Gastroesophageal sphincter (tissue), 4 donors: ENCODE results near the gene LTBP2. TPM values are rescaled to one million over a fixed set of nuclear protein-coding genes. Genes with fewer than 3 reads are reported as not detected.

Source experiments
- ATAC-seq: fragments of 150-250 bp; one replicate; pipeline ENCODE4 v1.9.1; 2016; ENCODE audit warnings: mild to moderate bottlenecking, moderate library complexity
- H3K27ac ChIP-seq, 4 donors: fragments of 200-600 bp; sonication (generic) in 3 of 4; 1 replicate in 3 of 4; 2 replicates in 1 of 4; pipeline ENCODE4 v1.5.1; 2016 to 2019
- H3K27me3 ChIP-seq: fragments of 200-600 bp; sonication (generic); one replicate; pipeline ENCODE4 v1.5.1; 2019
- H3K36me3 ChIP-seq, 2 donors: fragments of 200-600 bp; sonication (generic); one replicate each; pipeline ENCODE4 v1.5.1; 2019; ENCODE audit warnings: control low read depth in 1 of 2
- H3K4me1 ChIP-seq, 3 donors: fragments of 200-600 bp; sonication (generic); 1 replicate in 2 of 3; 2 replicates in 1 of 3; pipeline ENCODE4 v1.5.1; 2016 to 2019; ENCODE audit warnings: control low read depth in 2 of 3
- H3K4me3 ChIP-seq, 2 donors: fragments of 200-600 bp; sonication (generic); one replicate each; pipeline ENCODE4 v1.5.1; 2019; ENCODE audit warnings: mild to moderate bottlenecking in 1 of 2, moderate library complexity in 1 of 2
- H3K9me3 ChIP-seq, 3 donors: fragments of 200-600 bp; sonication (generic); one replicate each; pipeline ENCODE4 v1.5.1; 2017 to 2019; ENCODE audit warnings: control low read depth in 2 of 3
- CTCF ChIP-seq, 4 experiments: fragments of 200-600 bp in 2 of 4; fragments of 450-650 bp in 2 of 4; sonication (generic) in 1 of 4; IDR thresholded peaks; one replicate each; pipeline ENCODE4 v1.5.1; 2017 to 2019; ENCODE audit warnings: antibody characterized with exemption in 4 of 4, mild to moderate bottlenecking in 2 of 4, moderate library complexity in 2 of 4
- EP300 ChIP-seq: sonication (generic); formaldehyde crosslinking; IDR thresholded peaks from one replicate; pipeline ENCODE4 v1.6.1; 2017; ENCODE audit warnings: antibody characterized with exemption, mild to moderate bottlenecking
- POLR2A ChIP-seq, 2 donors: fragments of 450-650 bp; IDR thresholded peaks; one replicate each; pipeline ENCODE4 v1.6.1; 2017; ENCODE audit warnings: antibody characterized with exemption in 2 of 2, mild to moderate bottlenecking in 2 of 2, moderate library complexity in 1 of 2
- POLR2AphosphoS5 ChIP-seq: sonication (generic); formaldehyde crosslinking; IDR thresholded peaks from one replicate; pipeline ENCODE4 v1.6.1; 2017; ENCODE audit warnings: antibody characterized with exemption
- WGBS, 2 donors: methylation state at CpG; one replicate each; pipeline ENCODE4 v1.1.5; 2018; ENCODE audit warnings: low coverage in 1 of 2; 5-methylcytosine and 5-hydroxymethylcytosine counted together
- total RNA-seq, 4 donors: library from RNA; depleted of rRNA; stranded (reverse); fragments of >200 nt; gene quantifications; one replicate each; pipeline ENCODE4 v1.1.0, GENCODE V29; 2016

Gene LTBP2
- total RNA-seq, 4 donors from 2014 or later = 45.9 to 158 (median 88.4) TPM

DNA sequence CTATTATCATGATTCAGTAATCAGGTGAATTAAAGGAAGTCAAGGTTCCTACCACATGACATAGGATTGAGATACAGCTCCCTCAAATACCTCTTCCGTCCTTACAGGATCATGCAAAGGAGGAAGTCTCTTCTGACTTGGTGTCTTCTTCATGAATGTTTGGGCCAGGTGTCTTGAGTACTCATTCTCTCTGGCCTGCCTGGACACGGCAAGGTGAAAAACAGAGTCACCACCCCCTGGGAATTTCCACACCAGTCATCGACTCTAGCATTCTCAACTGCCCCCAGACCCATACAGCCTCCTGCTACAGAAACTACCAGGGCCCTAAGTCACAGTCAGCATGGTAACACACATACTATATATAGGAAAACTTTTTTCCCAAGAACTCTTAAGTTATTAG lies 44.9 kb upstream of the LTBP2 start:
- Histone ChIP-seq H3K9me3 (no peaks in the 10 kb centered on the region), H3K36me3 (peaks cover 0 to 55% of the 10 kb centered on the region in 2 donors), H3K27ac (no peak overlapping the region), H3K4me1 (peaks cover 0 to 20% (median 3%) of the 10 kb centered on the region in 3 donors), H3K4me3 (no peak overlapping the region), H3K27me3 (no peaks in the 10 kb centered on the region)
- 86 to 100% methylated on average over 2 to 3 of the region's 3 CpGs for WGBS, 2 donors
- no peak for ATAC-seq
- TF ChIP-seq EP300 = no peak
- no peak for TF ChIP-seq POLR2AphosphoS5
- no peak for TF ChIP-seq CTCF (IDR thresholded peaks at IDR 0.05)
- TF ChIP-seq POLR2A (IDR thresholded peaks at IDR 0.05) = no peak

GRCh38 chr14:74655599-74656395 lies 43.8 kb upstream of the LTBP2 start:
- H3K27ac ChIP-seq = peak overlapping the region in 3 of 4 donors; percentile 36 to 53 (median 37)
- 88 to 89% methylated on average over 2 of the region's 2 CpGs for WGBS, 2 donors
- TF ChIP-seq POLR2AphosphoS5 (no peak), CTCF (IDR thresholded peaks at IDR 0.05) (no peak), POLR2A (IDR thresholded peaks at IDR 0.05) (no peak), EP300 (no peak)

DNA sequence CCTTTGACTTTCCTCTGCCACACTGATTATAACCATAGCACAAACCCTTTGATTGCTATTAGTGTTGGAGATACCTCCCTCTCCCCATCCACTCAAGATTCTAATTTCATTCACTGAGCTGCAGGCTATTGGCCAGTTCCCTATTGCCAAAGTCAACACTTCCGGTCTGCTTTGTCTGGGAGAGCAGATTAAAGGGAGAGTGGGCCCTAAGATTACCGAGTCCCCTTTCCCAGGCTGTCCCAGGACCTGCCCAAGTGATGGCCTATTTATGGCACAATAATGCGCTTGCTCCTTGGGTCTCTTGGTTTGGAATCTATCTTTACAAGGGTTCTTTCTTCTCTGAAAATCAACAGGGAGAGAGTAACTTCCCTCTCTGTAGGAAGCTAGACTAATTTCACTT lies 42.9 kb upstream of the LTBP2 start:
- ATAC-seq = no peak
- TF ChIP-seq EP300 (no peak), POLR2A (IDR thresholded peaks at IDR 0.05) (no peak)
- WGBS, 2 donors = 72 to 83% methylated on average over 3 of the region's 3 CpGs
- H3K4me1 ChIP-seq = peaks cover 0 to 8% (median 0%) of the 10 kb centered on the region in 3 donors
- peaks cover 0 to 35% of the 10 kb centered on the region in 2 donors for H3K36me3 ChIP-seq
- no peaks in the 10 kb centered on the region for H3K9me3 ChIP-seq
- no peaks in the 10 kb centered on the region for H3K27me3 ChIP-seq
- H3K4me3 ChIP-seq = no peak overlapping the region
- peak overlapping the region in 3 of 4 donors; percentile 36 to 53 (median 37) for H3K27ac ChIP-seq

More at GRCh38 chr14:74655599-74656395, 43.8 kb upstream of the LTBP2 start:
- H3K4me3 ChIP-seq = no peak overlapping the region
- ATAC-seq = peak; percentile 74
- H3K4me1 ChIP-seq = peaks cover 0 to 8% (median 0%) of the 10 kb centered on the region in 3 donors
- no peaks in the 10 kb centered on the region for H3K27me3 ChIP-seq
- H3K36me3 ChIP-seq = peaks cover 0 to 44% of the 10 kb centered on the region in 2 donors
- H3K9me3 ChIP-seq = no peaks in the 10 kb centered on the region

DNA sequence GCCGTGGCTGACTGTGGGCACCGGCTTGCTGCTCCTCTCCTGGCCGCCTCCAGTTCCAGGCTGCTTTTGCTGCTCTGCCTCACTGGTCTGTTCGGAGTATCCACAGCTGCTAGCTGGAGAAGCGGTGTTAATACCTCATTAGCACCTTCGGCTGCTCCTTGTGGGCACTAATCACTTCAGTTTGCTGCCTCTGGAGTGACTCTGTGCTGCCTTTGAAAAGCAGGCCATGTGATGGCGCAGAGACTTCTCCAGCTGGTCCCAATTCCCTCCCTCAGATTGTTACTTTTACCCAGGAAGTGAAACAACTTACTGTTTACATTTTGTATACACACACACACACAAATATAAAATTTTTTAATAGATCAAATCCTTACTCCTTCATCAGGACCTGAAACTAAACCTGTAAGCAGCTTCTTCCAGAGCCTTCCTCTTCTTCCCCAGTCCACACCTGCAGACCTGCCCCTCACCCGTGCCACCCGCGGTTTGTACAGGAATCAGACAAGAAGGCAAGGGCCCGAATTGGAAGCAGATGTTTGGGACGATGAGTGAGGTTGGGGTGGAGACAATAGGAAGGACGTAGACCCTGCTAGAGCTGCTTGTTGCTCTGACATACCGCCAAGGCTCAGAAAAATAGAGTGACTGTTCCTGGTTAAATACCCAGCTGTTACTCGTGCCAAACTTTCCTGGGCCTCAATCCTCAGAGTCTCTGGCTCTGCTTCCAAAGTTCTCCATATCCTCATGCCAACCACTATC lies 41.5 kb upstream of the LTBP2 start:
- H3K27ac ChIP-seq = no peak overlapping the region
- peaks cover 0 to 30% of the 10 kb centered on the region in 2 donors for H3K36me3 ChIP-seq
- H3K9me3 ChIP-seq = no peaks in the 10 kb centered on the region
- H3K27me3 ChIP-seq = no peaks in the 10 kb centered on the region
- WGBS, 2 donors = 82 to 90% methylated on average over 7 to 10 of the region's 15 CpGs
- peaks cover 0 to 11% (median 0%) of the 10 kb centered on the region in 3 donors for H3K4me1 ChIP-seq
- TF ChIP-seq POLR2A (IDR thresholded peaks at IDR 0.05) (no peak), EP300 (no peak), POLR2AphosphoS5 (no peak), CTCF (IDR thresholded peaks at IDR 0.05) (no peak)
- no peak overlapping the region for H3K4me3 ChIP-seq
- no peak for ATAC-seq

- no peak for ATAC-seq
- WGBS, 2 donors = no CpG with 5 or more reads among the region's 4 CpGs
- H3K27me3 ChIP-seq = peaks cover 9% of the 10 kb centered on the region
- no peak overlapping the region for H3K27ac ChIP-seq
- H3K36me3 ChIP-seq = peaks cover 0 to 21% of the 10 kb centered on the region in 2 donors
- peaks cover 0 to 19% (median 6%) of the 10 kb centered on the region in 3 donors for H3K4me1 ChIP-seq
- H3K4me3 ChIP-seq = no peak overlapping the region
- no peak for TF ChIP-seq EP300
- no peak for TF ChIP-seq CTCF (IDR thresholded peaks at IDR 0.05)
- TF ChIP-seq POLR2AphosphoS5 = no peak
- TF ChIP-seq POLR2A (IDR thresholded peaks at IDR 0.05) = no peak
- H3K9me3 ChIP-seq = no peaks in the 10 kb centered on the region
Measured at GRCh38 chr14:74652541-74652940, 40.5 kb upstream of the LTBP2 start.
